ENCODE measurements around the gene FAM184B. TPM values are rescaled to one million over a fixed set of nuclear protein-coding genes. Genes with fewer than 3 reads are reported as not detected.

FAM184B gene
- total RNA-seq, 4 donors from 2014 or later: not detected

DNA sequence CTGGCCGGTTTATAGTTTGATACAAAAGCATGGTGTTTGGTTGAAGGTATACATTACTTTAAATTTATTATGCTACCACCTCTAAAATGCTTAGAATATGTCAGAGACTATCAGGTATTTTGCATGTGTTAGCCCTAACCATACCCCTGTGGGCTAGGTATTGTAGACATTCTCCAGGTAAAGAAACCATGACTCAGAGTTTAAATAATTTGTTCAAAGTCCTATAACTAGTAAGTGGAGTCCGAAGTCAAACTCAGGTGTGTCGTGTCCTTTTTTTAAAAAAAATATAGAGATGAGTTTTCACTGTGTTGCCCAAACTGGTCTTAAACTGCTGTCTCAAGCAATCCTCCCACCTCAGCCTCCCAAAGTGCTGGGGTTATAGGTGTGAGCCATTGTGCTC, 192.1 kb downstream of the FAM184B start:
- TF ChIP-seq, protein P1, sequence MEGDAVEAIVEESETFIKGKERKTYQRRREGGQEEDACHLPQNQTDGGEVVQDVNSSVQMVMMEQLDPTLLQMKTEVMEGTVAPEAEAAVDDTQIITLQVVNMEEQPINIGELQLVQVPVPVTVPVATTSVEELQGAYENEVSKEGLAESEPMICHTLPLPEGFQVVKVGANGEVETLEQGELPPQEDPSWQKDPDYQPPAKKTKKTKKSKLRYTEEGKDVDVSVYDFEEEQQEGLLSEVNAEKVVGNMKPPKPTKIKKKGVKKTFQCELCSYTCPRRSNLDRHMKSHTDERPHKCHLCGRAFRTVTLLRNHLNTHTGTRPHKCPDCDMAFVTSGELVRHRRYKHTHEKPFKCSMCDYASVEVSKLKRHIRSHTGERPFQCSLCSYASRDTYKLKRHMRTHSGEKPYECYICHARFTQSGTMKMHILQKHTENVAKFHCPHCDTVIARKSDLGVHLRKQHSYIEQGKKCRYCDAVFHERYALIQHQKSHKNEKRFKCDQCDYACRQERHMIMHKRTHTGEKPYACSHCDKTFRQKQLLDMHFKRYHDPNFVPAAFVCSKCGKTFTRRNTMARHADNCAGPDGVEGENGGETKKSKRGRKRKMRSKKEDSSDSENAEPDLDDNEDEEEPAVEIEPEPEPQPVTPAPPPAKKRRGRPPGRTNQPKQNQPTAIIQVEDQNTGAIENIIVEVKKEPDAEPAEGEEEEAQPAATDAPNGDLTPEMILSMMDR (IDR thresholded peaks at IDR 0.05; ENCODE audit: low read depth): no peak

DNA sequence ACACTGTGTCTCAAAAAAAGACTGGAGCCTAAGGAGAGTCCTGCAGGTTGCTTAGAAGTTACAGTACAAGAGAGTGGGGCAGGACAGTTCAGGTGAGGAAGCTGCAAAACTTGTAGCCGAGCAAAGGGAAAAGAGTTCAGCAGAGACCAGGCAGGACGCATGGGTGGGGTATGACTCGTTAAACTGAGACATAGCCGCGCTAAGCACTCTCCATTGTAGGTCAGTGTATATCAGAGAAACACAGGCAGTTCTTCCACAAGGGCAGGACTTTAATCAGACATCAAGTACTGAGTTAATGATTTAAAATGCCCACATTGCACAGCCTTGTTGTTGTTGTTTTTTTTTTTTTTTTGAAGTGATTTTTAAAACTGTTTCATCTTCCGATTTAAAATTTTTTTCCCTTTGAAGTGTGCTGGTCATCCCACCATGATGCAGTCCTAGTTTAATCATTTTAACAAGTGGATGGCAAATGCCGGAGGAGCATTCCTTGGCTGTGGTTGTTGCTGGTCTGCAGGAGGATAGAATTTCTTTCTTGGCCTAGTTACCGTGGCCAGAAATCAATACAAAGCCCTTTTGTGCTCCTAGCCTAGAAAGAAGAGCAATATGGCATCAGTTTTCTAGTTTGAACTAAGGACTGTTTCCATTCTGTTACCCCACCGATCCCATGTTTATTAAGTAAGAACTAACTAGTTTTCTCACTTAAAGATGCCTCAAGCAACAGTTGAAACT, 194.2 kb downstream of the FAM184B start:
- TF ChIP-seq, protein P1 (IDR thresholded peaks at IDR 0.05; ENCODE audit: low read depth): no peak

DNA sequence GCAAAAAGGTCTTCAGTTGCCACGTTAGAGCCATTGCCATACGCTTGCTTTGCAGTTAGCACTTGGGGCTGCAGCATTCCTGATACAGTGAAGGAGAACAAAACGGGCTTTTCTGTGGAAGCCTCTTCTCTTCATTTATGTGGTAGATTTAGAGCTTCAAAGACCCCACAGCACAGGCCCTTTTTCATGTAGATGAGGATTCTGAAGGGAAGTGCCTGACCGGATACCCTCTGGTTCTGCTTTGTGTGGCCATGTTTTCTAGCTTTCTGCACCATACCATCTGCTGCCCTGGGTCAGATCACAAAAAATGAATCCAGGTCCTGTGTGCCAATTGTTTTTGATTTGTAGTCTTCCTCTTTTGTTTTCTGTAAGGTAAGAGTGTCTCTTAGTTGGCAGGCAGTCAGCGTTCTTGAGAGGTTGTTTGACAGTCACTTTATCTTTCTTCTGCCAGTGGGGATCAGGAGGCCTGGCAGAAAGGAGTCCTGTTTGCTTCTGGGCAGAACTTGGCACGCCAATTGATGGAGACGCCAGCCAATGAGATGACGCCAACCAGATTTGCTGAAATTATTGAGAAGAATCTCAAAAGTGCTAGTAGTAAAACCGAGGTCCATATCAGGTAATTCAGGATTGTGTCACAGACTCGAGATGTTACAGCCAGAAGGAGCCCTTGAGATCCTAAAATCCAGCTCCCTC, 196.8 kb downstream of the FAM184B start:
- TF ChIP-seq, protein P1 (IDR thresholded peaks at IDR 0.05; ENCODE audit: low read depth): no peak

DNA sequence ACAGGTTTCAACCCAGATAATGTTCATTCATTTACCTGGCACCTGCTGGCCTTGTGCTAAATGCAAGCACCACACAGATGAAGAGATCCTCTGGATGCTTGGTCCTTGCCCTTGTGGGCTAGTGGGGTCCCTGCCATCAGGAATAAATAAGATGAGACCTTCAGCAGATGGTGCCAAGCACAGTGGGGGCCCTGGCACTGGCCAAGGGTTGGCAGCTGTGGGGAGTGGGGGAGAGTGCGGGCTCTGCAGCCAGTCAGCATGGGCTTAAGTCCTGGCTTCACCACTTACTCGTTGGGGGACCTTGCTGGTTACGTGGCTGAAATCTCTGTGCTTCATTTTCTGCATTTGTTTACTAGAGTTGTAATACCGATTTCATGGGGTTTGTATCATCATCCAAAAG, 197.5 kb downstream of the FAM184B start:
- TF ChIP-seq, protein P1 (IDR thresholded peaks at IDR 0.05; ENCODE audit: low read depth): no peak

DNA sequence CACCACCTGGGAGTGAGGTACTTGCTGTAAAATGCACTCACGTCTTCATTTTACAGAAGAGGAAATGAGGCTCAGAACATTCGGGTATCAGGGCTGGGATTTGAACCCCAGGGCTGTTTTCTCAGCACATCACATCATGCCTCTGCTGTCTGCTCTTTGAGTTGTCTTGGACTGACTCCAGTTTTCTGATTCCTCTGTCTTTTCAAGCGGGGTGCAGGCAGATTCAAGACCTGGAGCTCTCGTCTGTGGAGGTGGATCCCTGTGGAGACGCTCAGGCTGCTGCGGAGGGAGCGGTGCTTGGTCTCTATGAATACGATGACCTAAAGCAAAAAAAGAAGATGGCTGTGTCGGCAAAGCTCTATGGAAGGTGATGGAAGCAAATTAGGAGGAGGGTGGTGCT, 198.1 kb downstream of the FAM184B start:
- TF ChIP-seq, protein P1 (IDR thresholded peaks at IDR 0.05; ENCODE audit: low read depth): no peak

DNA sequence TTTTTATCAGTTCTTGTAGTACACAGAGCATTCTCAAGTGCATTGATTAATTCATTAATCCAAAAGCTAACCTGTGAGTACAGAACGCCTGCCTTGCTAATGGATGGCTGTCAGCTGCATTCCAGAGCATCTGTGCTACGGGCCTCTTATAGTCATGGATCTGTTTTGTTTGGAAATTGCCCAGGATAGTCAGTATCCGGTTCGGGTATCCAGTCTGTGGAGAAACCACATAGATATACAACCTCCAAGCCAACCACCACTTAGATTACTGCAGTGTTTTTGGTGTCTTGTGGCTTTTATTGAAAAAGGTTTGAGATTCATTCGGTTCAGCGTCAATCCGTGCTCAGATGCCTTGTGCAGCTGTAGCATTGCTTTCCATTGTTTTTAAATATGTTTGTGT, 200.5 kb downstream of the FAM184B start:
- TF ChIP-seq, protein P1 (IDR thresholded peaks at IDR 0.05; ENCODE audit: low read depth): no peak

Other genes starting within 250 kb of the FAM184B start
- 100 to 1,000 TPM in 1 of 4 donors, 10 to 100 TPM in 3; 89.4 to 165 (median 96.0) TPM for gene LAP3, start 204.4 kb downstream of the FAM184B start, total RNA-seq
- gene MED28, start 167.0 kb downstream of the FAM184B start, total RNA-seq: 10 to 100 TPM; 11.7 to 13.6 (median 12.4) TPM
- 10 to 100 TPM; 12.7 to 33.5 (median 23.2) TPM for gene DCAF16, start 29.1 kb upstream of the FAM184B start, total RNA-seq
- gene NCAPG, start 29.4 kb upstream of the FAM184B start, total RNA-seq: 1 to 10 TPM in 3 of 4 donors, under 1 TPM in 1; 0.33 to 2.2 (median 1.7) TPM
- gene LCORL, start 240.1 kb upstream of the FAM184B start, total RNA-seq: 10 to 100 TPM; 16.0 to 23.8 (median 18.5) TPM

Measured in subcutaneous adipose tissue (tissue), 4 donors.